GM21381 (cell line): ENCODE data around the gene SOX4.

Experiments used
- ATAC-seq: cut with Tn5 transposase; IDR thresholded peaks from one replicate; pipeline ENCODE4 v1.9.1; 2021; ENCODE audit warnings: mild to moderate bottlenecking, moderate library complexity; ENCODE audit not compliant: unreplicated experiment

Gene SOX4

GRCh38 chr6:21593927-21594415, 420 bp downstream of the SOX4 start:
- ATAC-seq, result peak; percentile 14

GRCh38 chr6:21594416-21595281, 1.1 kb downstream of the SOX4 start:
- ATAC-seq, result peak; percentile 17

GRCh38 chr6:21595285-21596144, 2.0 kb downstream of the SOX4 start:
- ATAC-seq, result no peak

- peak; percentile 15 for ATAC-seq
Observed at GRCh38 chr6:21596145-21596948, 2.8 kb downstream of the SOX4 start.

GRCh38 chr6:21596949-21597682, 3.6 kb downstream of the SOX4 start:
- ATAC-seq, result no peak

GRCh38 chr6:21597801-21598673, 4.5 kb downstream of the SOX4 start:
- ATAC-seq, result no peak

- ATAC-seq, result no peak
Observed at GRCh38 chr6:21598674-21599023, 5.1 kb downstream of the SOX4 start.

- no peak for ATAC-seq
Observed at GRCh38 chr6:21599051-21599696, 5.6 kb downstream of the SOX4 start.

- ATAC-seq, result no peak
Observed at GRCh38 chr6:21601339-21601923, 7.9 kb downstream of the SOX4 start.

- ATAC-seq, result no peak
Observed at GRCh38 chr6:21601932-21602390, 8.4 kb downstream of the SOX4 start.

- no peak for ATAC-seq
Observed at GRCh38 chr6:21603082-21603952, 9.8 kb downstream of the SOX4 start.

GRCh38 chr6:21604081-21604480, 10.5 kb downstream of the SOX4 start:
- ATAC-seq, result no peak

GRCh38 chr6:21605166-21605565, 11.6 kb downstream of the SOX4 start:
- ATAC-seq, result no peak

GRCh38 chr6:21608601-21609000, 15.1 kb downstream of the SOX4 start:
- ATAC-seq, result no peak

GRCh38 chr6:21609881-21610329, 16.4 kb downstream of the SOX4 start:
- ATAC-seq, result no peak

- peak; percentile 79 for ATAC-seq
Observed at GRCh38 chr6:21610341-21610740, 16.8 kb downstream of the SOX4 start.

GRCh38 chr6:21611485-21611884, 17.9 kb downstream of the SOX4 start:
- ATAC-seq, result no peak
